NCI-H460 (cell line): ENCODE measurements around the gene SLC19A1. TPM values are rescaled to one million over a fixed set of nuclear protein-coding genes. Genes with fewer than 3 reads are reported as not detected.

Experiments used
- DNase-seq: peaks from one replicate; pipeline ENCODE4 v3.0.0-alpha.2; 2016; ENCODE audit warnings: low read depth; ENCODE audit errors: extremely low read depth
- total RNA-seq: library from RNA; depleted of rRNA; stranded (reverse); fragments of >200 nt; shearing (Covaris generic); gene quantifications from 2 replicates; pipeline ENCODE4 v1.2.3, GENCODE V29; 2014

SLC19A1 gene
- total RNA-seq, 1 experiment from 2014 or later: 11.5 TPM

DNA sequence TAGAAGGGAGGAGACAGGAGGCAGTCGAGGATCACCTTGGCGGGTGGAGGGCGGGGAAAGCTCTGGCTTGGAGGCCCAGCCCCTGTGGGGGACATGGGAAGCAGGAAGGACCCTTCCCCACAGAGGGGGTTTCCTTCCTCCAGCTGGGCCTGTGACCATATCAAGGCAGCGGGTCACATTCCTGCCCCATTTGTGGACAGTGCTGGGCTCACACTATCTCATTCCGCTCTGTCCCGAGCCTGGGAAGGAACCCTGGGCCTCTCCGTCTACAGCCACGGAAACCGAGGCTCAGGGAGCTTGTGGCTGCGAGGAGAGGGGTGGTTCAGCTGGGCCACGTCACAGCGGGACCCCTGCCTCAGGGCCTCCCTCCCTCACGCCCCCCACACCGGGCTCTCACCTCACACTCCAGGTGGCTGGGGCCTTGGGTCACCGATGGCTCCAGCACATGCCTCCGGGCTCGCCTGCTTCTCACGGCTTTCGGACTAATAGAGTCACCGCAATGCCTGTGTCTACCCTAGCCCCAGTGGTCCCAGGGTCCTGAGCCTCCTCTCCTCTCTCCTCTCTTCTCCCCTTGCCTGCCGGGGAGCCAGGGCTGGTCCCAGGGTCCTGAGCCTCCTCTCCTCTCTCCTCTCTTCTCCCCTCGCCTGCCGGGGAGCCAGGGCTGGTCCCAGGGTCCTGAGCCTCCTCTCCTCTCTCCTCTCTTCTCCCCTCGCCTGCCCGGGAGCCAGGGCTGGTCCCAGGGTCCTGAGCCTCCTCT lies 56.4 kb downstream of the SLC19A1 start:
- DNase-seq: no peak

- DNase-seq: no peak
Measured at GRCh38 chr21:45484318-45484717, 57.9 kb downstream of the SLC19A1 start.

DNA sequence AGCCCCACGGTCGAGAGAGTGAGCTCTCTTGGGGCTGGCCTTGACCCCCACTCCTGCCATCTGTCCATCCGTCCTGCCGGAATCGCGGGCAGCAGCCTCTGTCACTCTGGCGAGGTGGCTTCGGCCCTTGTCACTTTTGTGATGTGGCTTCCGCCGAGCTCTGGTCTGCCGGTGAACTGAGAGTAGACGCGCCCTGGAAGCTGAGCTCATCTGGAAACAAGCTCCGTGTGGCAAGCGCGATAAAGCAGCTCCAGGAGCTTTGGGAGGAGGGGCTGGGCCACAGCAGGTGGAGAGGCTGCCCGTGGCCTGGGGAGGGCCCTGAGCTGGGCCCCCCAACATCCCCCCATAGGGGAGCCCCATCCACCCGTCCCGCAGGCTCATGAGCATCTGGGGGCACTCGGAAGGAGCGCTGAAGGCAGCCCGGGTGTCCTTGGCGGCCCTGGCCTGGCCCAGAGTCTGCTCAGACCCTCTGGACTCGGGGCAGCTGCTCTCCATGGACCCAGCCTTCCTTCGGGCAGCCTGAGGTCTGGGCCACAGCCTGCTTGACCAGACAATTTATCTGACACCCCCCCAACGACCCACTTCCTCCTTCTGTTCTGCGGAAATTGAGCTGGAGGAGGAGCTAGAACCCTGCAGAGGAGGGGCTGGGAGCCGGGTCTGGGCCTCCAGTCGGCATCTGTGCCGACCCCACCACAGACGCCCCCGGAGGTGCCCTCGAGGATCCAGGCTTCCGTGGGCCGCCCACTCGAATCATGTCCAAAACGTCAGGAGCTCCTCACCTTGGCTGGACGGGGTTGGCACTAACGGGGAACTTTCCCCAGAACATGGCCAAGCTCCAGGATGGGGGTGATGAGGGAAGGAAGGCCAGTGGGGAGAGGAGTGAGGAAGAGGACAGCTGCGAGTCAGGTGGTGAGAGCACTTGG lies 59.1 kb downstream of the SLC19A1 start:
- no peak for DNase-seq

DNA sequence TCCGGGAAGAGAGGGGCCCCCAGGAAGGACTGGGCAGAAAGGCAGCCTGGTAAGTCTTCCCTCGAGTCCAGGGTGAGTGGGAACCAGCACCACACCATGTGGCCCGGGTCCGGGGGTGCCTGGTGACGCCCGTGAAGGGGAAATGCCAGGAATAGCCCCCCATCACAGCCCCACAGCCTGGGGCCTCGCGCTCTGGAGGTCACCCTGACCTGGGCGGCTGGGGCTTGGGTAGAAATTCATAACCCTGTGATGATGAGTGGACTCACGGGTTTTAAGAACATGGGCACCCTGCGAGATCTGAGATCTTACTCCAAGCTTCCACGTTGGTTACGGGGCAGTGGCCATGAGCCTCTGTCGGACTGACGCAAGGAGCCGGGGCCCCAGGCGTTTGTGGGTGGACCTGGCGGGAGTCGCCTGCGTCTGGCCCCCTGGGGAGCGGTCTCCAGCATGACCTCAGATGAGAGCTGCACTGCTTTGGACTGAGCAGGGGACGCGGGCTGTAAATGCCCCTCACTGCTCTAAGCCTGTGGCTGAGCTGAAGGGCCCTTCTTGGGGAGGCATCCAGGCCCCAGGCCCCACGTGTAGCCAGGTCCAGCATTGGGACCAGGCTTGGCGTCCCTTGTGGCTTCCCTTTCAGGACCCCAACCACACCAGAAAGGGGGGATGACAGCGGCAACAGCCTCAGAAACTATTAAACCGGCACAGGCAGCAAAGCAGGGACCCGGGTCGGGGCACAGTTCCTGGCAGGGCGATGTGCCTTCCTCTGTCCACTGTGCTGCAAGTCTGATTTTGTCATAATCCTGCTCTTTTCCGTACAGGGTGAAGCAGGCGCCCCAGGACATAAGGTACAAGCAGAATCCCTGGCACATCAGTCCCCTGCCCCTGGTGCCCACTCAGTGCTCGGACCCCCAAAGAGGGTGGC lies 60.0 kb downstream of the SLC19A1 start:
- DNase-seq: no peak

GRCh38 chr21:45481566-45481965 lies 60.7 kb downstream of the SLC19A1 start:
- DNase-seq: no peak

DNA sequence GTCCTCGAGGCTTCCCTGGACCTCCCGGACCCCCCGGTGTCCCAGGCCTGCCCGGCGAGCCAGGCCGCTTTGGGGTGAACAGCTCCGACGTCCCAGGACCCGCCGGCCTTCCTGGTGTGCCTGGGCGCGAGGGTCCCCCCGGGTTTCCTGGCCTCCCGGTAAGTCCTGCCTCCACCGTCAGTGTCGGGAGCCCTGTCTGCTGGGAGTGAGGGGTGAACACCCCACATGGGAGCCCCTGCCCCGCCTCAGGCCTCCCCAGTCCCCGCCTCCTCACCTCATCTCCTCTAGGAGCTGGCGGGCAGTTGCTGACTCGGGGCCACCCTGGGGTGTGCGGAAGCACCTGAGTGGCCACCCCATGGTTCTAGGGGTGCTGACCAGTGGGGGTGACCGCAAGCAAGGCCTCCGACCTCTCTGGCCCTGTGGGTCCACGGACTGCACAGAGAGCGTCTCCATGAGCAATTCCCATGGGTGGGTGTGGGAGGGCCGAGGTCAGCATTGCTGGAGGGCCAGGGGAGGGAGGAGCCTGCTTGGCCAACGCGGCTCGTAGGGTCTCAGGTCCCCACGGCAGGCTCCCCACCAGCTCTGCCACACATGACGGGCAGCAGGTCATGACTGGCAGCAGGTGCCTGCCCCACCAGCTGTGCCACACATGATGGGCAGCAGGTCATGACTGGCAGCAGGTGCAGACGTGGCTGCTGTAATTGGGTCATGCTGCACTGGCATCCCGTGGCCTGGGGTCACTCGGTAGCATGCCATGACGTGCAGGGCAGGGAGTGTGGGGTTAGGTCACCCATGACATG lies 61.3 kb downstream of the SLC19A1 start:
- DNase-seq: no peak

DNA sequence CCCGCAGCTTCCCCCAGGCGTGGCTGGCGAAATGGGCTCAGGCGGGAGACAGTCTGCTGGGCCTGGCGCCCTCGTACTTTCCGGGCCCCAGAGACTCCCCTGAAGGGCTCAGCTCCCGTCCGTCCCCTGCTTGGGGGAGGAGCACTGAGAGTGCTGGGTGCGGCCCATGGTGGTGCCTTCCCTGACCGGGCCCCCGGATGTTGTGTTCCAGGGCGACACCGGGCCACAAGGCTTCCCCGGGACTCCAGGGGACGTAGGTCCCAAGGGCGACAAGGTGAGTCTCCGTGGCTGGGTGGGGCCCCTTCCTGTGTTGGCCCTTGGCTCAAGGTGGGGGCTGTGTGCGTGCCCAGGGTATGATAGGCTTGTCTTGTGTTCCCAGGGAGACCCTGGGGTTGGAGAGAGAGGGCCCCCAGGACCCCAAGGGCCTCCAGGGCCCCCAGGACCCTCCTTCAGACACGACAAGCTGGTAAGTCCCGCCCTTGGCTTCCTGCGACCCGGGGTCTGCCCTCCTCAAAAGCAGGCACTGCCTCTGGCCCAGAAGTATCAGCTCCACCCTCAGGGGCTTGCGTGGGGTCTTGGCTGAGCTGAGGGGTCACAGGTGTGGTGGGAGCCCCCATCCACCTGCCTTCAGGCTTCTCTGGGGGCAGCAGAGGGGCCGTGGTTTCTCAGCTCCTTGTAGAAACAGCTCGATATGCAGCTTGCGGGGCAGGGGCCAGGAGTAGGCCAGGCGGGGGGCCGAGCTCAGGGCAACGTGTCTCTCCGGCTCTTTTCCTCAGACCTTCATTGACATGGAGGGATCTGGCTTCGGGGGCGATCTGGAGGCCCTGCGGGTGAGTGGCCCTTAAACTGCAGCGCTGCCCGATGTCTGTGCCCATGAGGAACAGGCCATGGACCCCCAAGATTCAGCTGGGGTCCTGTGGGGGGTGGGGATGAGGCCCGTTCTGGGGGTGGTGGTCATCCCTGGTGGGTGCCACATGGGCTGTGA lies 62.3 kb downstream of the SLC19A1 start:
- DNase-seq: no peak

- DNase-seq: no peak
Measured at GRCh38 chr21:45478816-45479669, 63.2 kb downstream of the SLC19A1 start.

DNA sequence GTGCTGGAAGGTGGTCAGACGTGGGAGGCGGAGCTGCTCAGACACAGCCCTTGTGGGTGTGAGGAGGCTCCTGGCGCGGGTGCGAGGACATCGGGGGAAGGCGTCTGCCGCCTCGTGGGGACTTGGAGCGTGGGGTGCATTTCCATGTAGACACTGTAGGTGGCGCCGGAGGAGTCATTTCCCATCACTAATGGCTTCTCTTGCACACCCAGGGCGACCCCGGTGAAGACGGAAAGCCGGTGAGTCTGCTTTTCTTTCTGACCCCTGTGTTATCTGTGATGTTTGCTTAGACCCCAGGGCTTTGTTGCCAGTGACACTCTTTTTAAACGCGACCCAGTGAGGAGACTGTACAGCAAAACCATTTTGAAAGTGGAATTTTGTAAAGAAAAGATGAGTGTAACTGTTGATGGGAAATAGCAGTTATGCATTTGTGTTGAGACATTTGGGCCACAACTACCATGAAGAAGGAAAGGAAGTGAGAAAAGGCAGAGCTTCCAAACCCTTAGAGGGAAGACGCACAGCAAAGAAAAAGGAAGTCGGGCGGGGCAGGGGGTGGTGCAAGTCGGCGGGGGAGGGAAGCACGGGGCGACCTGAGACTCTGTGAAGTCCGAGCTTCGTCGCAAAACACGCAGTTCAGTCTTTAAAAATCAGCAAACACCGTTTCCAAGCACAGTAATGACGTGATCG lies 64.0 kb downstream of the SLC19A1 start:
- DNase-seq: peak; percentile 57

GRCh38 chr21:45477176-45478114 lies 64.8 kb downstream of the SLC19A1 start:
- no peak for DNase-seq

DNA sequence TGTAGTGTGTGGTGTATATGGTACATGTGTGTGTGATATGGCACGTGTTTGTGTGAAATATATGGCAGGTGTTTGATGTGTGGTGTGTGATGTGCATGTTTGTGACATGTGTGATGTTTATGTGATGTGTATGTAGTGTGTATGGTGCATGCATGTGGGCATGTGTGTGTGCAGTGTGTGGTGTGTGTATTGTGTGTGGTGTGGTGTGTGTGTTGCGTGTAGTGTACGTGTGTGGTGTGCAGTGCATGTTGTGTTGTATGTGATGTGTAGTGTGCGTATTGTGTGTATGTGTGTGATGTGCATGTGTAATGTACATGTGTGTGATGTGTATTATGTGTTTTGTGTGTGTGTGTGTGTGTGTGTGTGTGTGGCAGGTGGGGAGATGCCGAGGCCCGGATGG lies 65.7 kb downstream of the SLC19A1 start:
- no peak for DNase-seq

GRCh38 chr21:45475797-45476570 lies 66.3 kb downstream of the SLC19A1 start:
- no peak for DNase-seq

DNA sequence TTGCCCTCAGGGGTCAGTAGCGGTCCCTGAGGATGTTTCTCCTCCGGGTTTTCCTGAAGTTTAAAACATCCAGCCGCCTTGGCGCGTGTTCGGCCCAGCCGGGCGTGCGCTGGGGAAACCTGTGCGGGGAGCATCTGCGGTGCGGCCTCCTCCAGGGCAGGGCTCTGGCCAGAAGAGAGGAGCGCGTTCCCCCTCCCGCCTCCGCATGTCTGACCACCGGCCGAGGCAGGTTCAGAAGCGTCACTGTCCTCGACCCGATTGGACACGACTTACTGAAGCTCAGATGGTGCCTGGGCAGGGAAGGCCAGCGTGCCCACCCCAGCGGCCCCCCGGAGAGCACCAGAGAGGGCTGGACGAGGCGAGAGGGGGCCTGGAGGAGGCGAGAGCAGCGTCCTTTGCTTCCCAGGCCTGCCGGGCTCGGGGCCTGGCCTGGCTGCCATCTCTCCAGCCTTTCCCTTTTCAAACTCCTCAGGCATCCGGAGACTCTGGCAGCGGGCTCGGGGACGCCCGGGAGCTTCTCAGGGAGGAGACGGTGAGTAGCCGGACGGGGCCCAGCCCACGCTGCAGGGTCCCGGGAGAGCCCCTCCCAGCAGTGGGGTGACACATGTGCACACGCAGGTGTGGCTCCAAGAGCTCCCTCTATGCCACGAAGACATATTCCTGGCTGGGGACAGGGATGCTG lies 67.1 kb downstream of the SLC19A1 start:
- DNase-seq: no peak

GRCh38 chr21:45474323-45474950 lies 67.8 kb downstream of the SLC19A1 start:
- DNase-seq: no peak
